GM12873 (cell line): ENCODE data around the gene PACRGL.

Experiments used
- TF ChIP-seq, protein P1 (sequence below): IDR thresholded peaks from 2 replicates; pipeline ENCODE4 v1.5.1; 2012; ENCODE audit warnings: low read depth, mild to moderate bottlenecking, moderate library complexity, low read length, control low read depth; ENCODE audit not compliant: insufficient read depth; ENCODE audit errors: missing control alignments

The PACRGL gene

DNA sequence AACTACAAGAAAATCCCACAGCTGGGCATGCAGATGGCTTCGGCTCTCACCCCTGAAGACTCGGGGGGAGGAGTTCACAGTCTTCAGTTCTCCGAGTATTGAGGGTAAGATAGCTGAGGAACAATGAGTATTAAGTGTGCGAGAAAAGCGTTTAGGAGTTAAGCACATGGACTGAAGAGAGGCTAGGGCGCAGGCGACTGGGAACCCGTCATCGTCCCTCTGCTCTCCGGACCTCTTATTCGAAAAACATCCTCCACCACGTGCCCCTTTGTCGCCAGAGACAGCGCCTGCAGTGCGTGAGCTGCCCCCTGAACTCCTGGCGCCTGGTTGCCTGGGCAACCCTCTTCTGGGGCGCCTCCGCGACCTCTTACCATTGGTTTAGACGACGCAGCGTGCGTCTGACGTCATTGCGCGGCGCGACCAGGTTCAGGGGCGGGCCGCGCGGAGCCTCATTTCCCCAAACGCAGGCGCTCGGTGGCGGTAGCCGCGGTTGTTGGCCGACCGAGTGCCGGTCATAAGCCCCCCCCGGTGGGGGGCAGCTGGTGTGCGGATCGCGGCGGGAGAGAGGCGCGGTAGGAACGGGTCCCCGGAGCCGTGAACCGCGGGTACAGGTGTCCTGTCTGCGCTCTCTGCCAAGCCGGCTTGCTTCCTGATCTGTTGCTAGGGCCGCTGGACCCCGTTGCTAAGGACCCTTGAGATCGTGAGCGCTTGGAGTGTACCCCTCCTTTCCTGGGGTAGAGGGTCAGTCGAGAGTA lies at the start of gene PACRGL:
TSS of gene PACRGL (plus strand) at position 452 of the 755 bp plus-strand sequence. CDS start 4,024 bp downstream, outside the sequence.
- TF ChIP-seq, protein P1, sequence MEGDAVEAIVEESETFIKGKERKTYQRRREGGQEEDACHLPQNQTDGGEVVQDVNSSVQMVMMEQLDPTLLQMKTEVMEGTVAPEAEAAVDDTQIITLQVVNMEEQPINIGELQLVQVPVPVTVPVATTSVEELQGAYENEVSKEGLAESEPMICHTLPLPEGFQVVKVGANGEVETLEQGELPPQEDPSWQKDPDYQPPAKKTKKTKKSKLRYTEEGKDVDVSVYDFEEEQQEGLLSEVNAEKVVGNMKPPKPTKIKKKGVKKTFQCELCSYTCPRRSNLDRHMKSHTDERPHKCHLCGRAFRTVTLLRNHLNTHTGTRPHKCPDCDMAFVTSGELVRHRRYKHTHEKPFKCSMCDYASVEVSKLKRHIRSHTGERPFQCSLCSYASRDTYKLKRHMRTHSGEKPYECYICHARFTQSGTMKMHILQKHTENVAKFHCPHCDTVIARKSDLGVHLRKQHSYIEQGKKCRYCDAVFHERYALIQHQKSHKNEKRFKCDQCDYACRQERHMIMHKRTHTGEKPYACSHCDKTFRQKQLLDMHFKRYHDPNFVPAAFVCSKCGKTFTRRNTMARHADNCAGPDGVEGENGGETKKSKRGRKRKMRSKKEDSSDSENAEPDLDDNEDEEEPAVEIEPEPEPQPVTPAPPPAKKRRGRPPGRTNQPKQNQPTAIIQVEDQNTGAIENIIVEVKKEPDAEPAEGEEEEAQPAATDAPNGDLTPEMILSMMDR: no peak

DNA sequence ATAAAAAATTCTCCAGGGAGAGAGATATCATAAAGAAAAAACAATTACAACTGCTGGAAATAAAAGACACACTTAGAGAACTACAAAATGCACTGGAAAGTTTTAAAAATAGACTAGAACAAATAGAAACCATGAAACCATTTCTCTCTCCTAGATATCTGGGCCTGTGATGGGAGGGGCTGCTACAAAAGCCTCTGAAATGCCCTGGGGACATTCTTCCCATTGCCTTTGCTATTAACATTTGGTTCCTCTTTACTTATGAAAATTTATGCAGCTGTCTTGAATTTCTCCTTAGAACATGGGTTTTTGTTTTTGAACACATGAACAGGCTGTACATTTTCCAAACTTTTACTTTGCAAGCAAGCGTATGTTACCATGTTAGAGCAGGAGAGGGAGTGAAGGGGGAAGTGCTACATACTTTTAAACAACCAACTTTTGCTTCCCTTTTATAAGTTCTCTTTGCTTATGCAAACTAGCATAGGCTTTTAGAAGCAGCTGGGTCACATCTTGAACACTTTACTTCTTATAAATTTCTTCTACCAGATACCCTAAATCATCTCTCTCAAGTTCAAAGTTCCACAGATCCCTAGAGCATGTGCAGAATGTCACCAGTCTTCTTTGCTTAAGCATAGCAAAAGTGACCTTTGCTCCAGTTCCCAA lies 47.9 kb upstream of the PACRGL start:
- TF ChIP-seq, protein P1: no peak

GRCh38 chr4:20658456-20658855 lies 41.8 kb upstream of the PACRGL start:
- TF ChIP-seq, protein P1: no peak

GRCh38 chr4:20662851-20663250 lies 37.4 kb upstream of the PACRGL start:
- TF ChIP-seq, protein P1: no peak

DNA sequence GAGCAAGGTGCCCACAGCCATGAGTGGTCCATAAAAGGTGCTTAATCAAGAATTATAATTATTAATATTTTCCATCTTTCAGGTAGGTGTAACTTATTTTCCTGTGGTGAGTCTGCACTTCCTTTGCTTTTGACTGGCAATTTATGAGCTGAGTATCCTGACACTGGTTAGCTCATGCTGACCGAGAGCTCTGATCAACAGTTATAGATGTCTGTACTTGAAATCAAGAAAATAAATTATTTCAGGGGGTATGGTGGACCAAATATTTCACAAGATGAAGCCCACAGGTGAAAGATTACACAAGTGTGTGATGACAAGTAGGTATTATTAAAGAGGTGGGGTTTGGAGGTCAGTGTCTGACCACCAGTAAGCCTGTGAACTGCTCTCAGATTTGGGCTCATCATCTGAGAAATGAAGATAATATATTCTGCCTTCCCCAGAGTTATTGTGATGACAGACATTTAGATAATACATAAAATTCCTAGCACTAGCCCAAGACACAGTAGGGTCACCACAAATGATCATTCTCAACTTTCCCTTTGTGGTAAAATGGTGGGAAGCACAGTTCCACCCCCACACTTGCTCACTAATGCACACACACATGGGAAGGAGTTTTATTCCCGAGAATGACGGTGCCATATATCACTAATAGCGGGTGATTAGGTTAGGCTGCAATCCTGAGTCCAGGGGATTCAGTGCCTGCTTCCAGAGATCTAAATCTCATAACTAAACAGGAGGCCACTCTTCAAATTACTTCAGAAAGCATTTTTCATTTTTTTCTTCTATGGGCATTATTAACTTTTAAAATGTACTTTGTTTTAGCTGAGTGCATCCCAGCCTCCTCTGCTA lies 34.0 kb upstream of the PACRGL start:
- TF ChIP-seq, protein P1: no peak

DNA sequence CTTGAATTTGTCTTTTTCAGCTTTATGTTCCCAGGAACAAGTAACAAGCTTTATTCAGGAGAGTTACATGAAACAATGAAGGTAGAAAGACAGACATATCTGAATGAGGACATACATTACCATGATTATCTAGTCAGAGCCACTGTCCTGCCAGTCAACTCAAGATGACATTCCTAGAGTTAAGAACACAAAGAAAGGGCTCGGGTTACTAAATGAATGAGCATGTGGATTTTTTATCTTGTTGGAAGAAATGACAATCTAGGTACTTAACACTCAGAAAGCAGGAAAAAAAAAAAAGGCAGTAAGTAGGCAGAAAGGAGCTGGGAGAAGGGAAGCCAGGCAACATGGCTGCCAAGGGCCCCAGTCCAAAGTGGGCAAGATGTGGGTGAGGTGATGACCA lies 28.0 kb upstream of the PACRGL start:
- TF ChIP-seq, protein P1: no peak

DNA sequence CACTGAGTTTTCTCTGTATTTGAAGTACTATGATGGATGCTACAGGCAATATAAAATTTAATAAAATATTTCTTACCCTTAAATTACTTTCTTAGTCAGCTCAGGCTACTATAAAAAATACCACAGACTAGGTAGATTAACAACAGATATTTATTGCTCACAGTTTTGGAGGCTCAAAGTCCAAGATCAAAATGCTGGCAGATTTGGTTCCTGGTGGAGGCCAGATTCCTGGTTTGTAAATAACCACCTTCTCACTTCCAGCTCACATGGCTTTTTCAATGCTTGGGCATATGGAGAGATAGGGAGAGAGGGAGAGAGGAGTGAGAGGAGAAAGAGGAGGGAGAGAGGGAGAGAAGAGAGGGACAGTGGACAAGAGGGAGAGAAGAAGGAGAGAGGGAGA lies 24.5 kb upstream of the PACRGL start:
- TF ChIP-seq, protein P1: no peak
